ENCODE data around the gene FAM107B. TPM values are rescaled to one million over a fixed set of nuclear protein-coding genes. Genes with fewer than 3 reads are reported as not detected.

Gene FAM107B
- total and polyA plus RNA-seq, 8 donors: 22.6 to 105 (median 54.5) TPM

GRCh38 chr10:14491811-14492210, 282.9 kb downstream of the FAM107B start:
- no peaks in the 10 kb centered on the region for H3K9me3 ChIP-seq
- DNase-seq: no peak
- no peaks in the 10 kb centered on the region for H3K27me3 ChIP-seq
- ATAC-seq: no peak
- H3K36me3 ChIP-seq: no peaks in the 10 kb centered on the region
- intact Hi-C loops (cut with DNase I): no loop called here
- peaks cover 0 to 4% (median 3%) of the 10 kb centered on the region in 3 donors for H3K4me1 ChIP-seq
- H3K27ac ChIP-seq: no peak overlapping the region
- no peak overlapping the region for H3K4me3 ChIP-seq
- no peak for FAIRE-seq
- TF ChIP-seq, protein P1, sequence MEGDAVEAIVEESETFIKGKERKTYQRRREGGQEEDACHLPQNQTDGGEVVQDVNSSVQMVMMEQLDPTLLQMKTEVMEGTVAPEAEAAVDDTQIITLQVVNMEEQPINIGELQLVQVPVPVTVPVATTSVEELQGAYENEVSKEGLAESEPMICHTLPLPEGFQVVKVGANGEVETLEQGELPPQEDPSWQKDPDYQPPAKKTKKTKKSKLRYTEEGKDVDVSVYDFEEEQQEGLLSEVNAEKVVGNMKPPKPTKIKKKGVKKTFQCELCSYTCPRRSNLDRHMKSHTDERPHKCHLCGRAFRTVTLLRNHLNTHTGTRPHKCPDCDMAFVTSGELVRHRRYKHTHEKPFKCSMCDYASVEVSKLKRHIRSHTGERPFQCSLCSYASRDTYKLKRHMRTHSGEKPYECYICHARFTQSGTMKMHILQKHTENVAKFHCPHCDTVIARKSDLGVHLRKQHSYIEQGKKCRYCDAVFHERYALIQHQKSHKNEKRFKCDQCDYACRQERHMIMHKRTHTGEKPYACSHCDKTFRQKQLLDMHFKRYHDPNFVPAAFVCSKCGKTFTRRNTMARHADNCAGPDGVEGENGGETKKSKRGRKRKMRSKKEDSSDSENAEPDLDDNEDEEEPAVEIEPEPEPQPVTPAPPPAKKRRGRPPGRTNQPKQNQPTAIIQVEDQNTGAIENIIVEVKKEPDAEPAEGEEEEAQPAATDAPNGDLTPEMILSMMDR (IDR thresholded peaks at IDR 0.05): no peak
- WGBS, 2 donors: 83 to 89% methylated on average over 5 of the region's 5 CpGs

GRCh38 chr10:14489522-14490177, 285.0 kb downstream of the FAM107B start:
- intact Hi-C loops (cut with DNase I): no loop called here

GRCh38 chr10:14487488-14487883, 287.2 kb downstream of the FAM107B start:
- ATAC-seq: peak in 3 of 4 donors; percentile 18 to 65 (median 53)

More at GRCh38 chr10:14489522-14490177, 285.0 kb downstream of the FAM107B start:
- no peak for DNase-seq
- TF ChIP-seq, protein P1 (IDR thresholded peaks at IDR 0.05): no peak
- 88 to 91% methylated on average over 1 of the region's 1 CpG for WGBS, 2 donors
- no peak for ATAC-seq
- no peak for FAIRE-seq
- Histone ChIP-seq H3K27me3 (no peaks in the 10 kb centered on the region), H3K4me3 (no peak overlapping the region), H3K27ac (no peak overlapping the region), H3K4me1 (peaks cover 0 to 4% (median 3%) of the 10 kb centered on the region in 3 donors), H3K9me3 (no peaks in the 10 kb centered on the region), H3K36me3 (no peaks in the 10 kb centered on the region)

DNA sequence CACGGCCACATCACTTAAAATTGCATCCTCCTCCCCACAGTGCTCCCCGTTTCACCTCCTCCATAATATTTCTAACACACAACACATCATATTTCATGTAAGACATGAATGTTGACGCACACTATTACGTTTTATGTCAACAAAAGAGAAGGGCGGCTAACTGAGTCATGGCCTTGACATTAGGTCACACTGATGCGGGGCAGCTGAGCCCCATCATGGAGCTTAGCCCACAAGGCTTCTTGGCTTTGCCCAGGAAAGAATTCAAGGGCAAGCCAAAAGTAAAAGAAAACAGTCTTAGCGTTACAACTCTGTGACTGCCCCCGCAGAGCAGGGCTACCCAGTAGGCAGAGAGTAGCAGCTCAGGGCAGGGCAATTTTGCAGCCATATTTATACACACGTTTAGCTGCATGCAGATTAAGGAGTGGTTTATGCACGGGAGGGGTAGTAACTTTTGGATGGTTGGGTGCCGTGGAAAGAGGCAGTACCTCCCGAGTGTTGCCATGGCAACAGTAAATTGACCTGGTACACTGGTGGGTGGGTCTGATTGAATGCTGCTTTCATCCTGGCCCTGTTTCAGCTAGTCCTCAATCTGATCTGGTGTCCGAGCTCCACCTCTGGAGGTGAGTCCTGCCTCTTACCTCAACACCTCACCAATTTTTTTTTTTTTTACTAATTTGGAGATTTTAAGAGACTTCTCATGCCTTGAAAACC, 287.8 kb downstream of the FAM107B start:
- no peak overlapping the region for H3K4me3 ChIP-seq
- intact Hi-C loops (cut with DNase I): no loop called here
- DNase-seq (no peak), FAIRE-seq (no peak), ATAC-seq (peak; percentile 23 to 58 (median 36))
- H3K27ac ChIP-seq: no peak overlapping the region
- H3K9me3 ChIP-seq: no peaks in the 10 kb centered on the region
- no peaks in the 10 kb centered on the region for H3K36me3 ChIP-seq
- H3K4me1 ChIP-seq: peaks cover 0 to 4% (median 3%) of the 10 kb centered on the region in 3 donors
- TF ChIP-seq, protein P1 (IDR thresholded peaks at IDR 0.05): no peak
- WGBS, 2 donors: 41 to 54% methylated on average over 13 of the region's 13 CpGs
- no peaks in the 10 kb centered on the region for H3K27me3 ChIP-seq

More at GRCh38 chr10:14487488-14487883, 287.2 kb downstream of the FAM107B start:
- FAIRE-seq: no peak
- intact Hi-C loops (cut with DNase I): no loop called here
- H3K36me3 ChIP-seq: no peaks in the 10 kb centered on the region
- peaks cover 0 to 4% (median 3%) of the 10 kb centered on the region in 3 donors for H3K4me1 ChIP-seq
- TF ChIP-seq, protein P1 (IDR thresholded peaks at IDR 0.05): no peak
- no peak for DNase-seq
- 16% methylated on average over 6 of the region's 6 CpGs for WGBS, 2 donors
- no peak overlapping the region for H3K27ac ChIP-seq
- no peaks in the 10 kb centered on the region for H3K9me3 ChIP-seq
- no peaks in the 10 kb centered on the region for H3K27me3 ChIP-seq
- no peak overlapping the region for H3K4me3 ChIP-seq

DNA sequence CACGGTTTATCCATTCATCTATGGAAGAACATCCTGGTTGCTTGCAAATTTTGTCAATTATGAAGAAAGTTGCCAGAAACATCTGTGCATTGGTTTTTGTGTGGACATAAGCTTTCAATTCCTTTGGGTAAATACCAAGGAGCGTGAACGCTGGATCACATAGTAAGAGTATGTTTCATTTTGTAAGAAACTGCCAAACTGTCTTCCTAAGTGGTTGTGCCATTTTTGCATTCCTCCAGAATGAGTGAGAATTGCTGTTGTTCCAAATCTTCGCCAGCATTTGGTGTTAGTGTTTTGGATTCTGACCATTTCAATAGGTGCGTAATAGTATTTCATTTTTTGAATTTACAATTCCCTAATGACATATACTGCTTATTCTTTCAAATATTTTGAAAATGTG, 288.7 kb downstream of the FAM107B start:
- H3K9me3 ChIP-seq: no peaks in the 10 kb centered on the region
- no peaks in the 10 kb centered on the region for H3K36me3 ChIP-seq
- no peaks in the 10 kb centered on the region for H3K27me3 ChIP-seq
- 92 to 96% methylated on average over 5 of the region's 5 CpGs for WGBS, 2 donors
- peaks cover 0 to 4% (median 3%) of the 10 kb centered on the region in 3 donors for H3K4me1 ChIP-seq
- H3K27ac ChIP-seq: no peak overlapping the region
- ATAC-seq (no peak), FAIRE-seq (no peak), DNase-seq (no peak)
- H3K4me3 ChIP-seq: no peak overlapping the region
- intact Hi-C loops (cut with DNase I): no loop called here
- TF ChIP-seq, protein P1 (IDR thresholded peaks at IDR 0.05): no peak

All from pancreas (tissue), 10 donors.